GM18909 (cell line): ENCODE data around the gene XXYLT1.

ENCODE experiments used
- ATAC-seq: cut with Tn5 transposase; IDR thresholded peaks from one replicate; pipeline ENCODE4 v1.9.1; 2021; ENCODE audit warnings: mild to moderate bottlenecking; ENCODE audit not compliant: unreplicated experiment, poor library complexity

The XXYLT1 gene

DNA sequence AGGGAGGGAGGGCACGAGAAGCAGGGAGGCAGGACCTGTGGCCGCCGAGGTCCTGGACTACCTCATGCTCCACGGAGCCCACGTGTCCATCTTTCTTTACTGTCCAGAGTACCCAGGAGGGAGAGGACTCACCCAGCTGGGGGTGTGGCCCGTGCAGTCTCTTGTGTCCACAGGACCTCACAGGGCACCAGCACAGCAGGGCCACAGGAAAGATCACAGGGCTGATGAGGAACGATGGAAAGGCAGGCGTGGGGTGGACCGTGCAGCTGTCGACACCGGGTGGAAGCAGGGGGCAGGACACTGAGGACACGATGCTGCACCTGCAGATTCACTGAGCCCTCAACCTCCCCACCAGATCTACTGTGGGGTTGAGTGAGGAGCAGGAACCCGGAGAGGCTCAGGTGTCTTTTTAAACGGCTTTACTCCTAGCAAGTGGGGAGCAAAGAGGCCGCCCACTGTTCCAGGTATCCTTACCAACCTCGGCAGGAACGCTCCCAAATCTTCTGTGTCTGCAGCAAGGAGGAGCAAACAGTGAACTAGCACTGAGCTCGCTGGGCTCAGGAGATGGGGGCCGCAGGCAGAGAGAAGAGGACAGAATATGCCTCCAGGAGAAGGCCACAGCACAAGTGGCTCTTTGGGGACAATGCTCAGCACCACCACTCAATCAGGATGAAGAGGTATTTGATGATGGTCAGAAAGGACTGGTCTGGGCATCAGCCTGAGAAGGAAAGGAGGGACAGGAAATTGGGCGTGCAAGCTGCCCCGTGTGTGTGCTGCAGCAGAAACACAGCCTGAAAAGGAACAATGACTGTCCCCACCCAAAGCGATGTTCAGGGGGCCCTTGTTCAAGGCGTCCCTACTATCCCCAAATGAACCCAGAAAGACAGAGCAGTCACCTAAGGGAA lies 198.8 kb downstream of the XXYLT1 start:
- no peak for ATAC-seq

DNA sequence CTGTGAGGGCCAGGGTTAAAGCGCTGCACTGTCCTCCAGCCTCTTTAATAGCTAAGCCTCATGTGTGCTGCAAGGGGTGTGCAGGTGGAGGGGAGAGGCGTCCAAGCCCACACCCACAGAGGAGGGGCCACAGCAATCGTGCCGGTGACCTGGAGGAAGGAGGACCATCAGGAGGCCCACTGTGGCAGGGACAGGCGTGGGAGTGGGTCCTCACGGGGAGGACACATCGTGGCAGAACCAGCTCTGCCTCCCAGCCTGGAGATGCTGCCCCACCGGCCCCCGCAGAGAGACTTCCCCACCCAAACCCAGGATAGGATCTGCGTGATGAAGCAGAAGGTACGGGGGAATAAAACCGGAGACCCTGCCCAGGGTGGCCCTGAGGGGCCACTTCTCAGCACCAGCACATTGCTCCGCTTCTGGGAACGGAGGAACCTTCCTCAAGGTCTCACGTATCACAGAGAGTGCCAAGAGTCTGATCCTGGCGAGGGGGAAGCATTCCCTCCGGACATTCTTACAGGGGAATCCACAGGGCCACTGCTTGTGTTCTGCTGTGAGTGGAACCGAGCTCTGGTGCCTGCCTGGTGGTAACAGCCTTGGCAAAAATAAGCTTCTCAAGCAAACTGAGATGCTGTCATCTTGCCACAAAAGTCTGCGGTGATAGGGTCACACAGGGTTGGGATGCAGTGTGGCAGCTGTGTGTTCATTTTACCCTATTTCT lies 199.8 kb downstream of the XXYLT1 start:
- no peak for ATAC-seq

- no peak for ATAC-seq
Measured at GRCh38 chr3:195070336-195070735, 200.6 kb downstream of the XXYLT1 start.

DNA sequence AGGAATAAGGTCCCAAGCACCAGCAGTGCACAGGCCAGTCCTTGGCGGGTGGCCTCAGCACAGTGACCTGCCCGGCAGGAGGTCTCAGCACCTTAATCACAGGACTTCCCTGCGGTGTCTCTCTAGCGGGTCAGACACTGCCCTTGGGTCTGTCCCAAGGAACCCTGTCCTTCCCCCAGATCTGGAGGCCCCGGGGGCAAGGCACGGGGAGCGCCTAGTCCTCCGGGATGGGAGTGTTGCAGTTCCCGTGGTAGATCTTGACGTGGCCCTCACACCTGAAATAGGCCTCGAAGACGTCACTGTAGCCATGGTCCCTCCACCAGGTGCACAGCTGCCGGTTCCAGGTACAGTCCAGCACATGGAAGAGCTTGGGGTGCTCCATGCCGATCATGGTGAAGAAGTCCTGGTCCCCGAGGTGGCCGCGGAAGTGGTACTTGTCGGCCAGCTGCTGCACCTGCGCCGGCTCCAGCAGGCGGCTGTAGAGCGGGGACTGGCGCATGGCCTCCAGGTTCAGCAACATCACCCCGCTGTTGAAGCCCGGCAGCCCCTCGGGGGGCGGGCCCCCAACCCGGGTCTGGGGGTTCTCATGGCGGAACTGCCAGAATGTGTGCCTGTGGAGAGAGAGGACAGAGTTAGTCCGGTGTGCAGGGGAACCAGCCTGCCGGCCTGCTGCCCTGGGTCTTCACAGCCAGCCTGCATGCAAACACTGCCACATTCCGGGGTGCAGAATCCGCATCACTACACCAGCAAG lies 201.3 kb downstream of the XXYLT1 start:
- ATAC-seq = no peak

DNA sequence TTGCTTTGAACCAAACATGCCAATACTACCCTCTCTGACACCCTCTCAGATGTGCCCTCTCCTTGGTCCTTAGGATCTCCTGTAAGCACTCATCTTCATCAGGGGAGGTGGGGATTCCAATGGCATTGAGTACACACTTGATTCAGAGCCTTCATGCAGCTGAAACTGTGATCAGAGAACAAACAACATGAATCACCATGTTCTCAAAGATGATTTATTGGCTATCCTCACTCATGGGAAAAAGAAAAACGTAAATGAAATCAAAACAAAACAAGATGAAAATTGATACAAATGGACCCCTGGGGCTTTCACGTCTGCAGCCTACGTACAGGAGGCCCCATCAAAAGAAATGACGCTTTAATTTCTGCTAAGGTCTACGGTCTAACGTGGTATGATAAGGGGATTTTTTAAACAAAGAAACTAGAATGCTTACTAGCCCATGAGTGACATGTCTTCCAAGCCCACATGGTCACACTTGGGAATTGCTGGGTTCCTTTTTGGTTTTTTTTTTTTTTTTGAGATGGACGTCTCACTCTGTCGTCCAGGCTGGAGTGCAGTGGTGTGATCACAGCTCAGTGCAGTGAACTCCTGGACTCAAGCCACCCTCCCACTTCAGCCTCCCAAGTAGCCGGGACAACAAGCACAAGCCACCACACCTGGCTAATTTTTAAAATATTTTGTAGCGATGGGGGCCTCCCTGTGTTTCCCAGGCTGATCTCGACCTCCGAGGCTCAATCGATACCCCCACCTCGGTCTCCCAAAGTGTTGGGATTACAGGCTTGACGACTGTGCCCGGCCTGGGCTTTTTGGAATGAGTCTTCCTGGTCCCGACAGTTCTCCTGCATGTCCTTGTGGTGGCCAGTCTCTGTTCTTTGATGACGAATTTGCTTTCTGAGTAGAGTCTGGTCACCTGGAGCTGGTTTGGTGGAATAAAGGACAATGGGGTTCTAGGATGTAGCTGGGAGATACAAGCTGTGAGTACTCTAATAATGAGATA lies 202.6 kb downstream of the XXYLT1 start:
- no peak for ATAC-seq

- ATAC-seq = no peak
Measured at GRCh38 chr3:195066441-195066841, 204.5 kb downstream of the XXYLT1 start.

- no peak for ATAC-seq
Measured at GRCh38 chr3:195065864-195066185, 205.1 kb downstream of the XXYLT1 start.

- ATAC-seq = no peak
Measured at GRCh38 chr3:195065142-195065863, 205.7 kb downstream of the XXYLT1 start.

- ATAC-seq = no peak
Measured at GRCh38 chr3:195064300-195064931, 206.5 kb downstream of the XXYLT1 start.

GRCh38 chr3:195063581-195064193 lies 207.3 kb downstream of the XXYLT1 start:
- no peak for ATAC-seq

DNA sequence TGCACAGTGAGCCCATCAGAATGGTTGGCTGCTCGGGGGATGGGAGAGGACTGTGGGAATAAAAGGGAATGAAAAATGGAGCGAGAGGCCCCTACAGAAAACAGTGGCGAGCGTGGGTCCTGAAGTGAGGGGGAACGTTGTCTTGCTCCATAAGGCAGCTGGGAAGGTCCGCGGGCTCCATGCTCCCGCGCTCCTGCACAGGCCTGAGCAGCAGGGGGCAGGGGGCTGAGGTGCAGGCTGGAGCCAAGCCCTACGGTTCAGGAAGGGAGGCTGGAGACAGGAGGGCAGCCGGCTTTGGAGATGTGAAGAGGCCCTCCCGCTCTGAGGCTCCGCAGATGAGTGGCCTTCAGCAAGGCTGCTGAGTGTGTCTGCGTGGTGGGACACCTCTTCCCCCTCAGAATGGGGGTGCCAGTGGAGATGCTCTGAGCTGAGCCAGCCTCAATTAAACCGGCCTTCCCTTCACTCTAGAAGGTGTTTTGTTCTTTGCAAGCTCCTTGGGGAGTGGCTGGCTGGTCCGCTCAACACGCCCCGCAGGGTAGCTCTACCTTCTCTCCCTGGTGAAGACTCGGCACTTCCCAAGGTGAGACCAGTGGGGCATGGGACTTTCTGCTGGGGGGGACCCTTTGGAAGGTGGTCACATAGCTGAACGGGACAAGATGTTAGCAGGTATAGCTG lies 208.0 kb downstream of the XXYLT1 start:
- ATAC-seq = no peak

GRCh38 chr3:195061756-195062655 lies 209.0 kb downstream of the XXYLT1 start:
- ATAC-seq = no peak

DNA sequence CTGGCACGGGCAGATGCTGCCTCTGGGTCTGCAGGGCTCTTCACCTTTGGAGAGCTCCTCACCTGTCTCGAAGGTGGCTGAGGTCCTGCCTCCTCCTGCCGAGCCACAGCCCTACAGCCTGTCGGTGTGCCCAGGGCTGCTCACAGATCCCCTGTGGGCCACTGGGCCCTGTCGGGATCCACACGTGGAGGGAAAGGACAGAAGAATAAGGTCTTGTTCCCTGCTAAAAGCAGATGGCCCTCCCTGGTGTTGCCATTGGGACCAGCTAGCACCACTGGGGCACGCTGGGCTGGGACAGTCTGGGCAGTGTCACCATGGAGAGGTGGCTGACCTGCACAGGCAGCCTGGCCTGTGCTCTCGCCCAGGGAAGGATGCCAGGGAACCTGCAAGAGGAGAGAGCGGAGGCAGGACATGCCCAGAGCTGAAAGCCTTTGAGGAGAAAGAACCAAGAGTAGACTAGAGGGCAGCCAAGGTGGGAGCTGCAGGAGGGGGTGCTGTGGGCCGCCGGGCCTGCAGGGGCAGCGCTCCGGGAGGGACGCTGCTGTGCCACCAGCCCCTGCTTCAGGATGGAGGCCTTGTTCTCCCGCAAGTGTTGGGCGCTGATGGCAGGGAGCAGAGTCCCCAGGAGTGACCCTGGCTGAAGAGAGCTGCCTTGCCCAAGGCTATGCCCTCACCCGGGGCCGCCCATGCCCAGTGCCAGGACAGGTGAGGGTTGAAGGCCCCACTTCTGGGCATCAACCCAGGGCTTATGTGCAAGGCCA lies 210.2 kb downstream of the XXYLT1 start:
- no peak for ATAC-seq

- no peak for ATAC-seq
Measured at GRCh38 chr3:195060217-195060481, 210.8 kb downstream of the XXYLT1 start.

DNA sequence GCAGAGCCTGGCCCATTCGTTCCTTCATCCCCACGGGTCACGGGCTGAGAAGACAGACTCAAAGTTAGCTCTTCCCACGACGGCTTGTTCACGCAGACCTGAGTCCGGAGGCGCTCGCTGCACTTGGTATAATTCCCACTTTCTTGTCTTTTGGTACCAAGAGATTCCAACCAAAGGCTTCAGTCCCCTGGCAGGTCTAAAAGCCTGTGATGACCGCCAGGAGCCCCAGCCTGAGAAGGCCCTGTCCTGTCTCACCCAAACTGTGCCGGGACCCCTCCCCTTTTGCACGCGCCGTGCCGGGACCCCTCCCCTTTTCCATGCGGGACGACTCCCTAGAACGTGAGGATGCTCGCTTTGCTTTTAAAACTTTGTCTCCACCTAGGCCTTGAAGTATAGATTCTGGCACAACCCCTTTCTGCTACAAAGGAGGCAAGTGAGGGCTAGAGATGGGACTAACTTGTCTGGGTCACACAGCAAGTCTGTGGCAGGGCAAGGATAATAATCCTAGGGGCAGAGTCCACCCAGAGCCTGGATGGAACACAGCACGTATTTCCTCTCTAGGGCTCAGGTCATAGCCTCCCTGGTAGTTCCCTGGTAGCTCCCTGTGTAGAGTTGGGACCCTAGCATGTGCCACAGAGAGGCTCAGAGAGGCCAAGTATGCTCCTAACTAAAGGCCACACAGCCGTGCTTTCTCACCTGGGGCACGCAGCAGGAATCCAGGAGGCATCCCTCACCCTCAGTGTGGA lies 211.3 kb downstream of the XXYLT1 start:
- ATAC-seq = no peak

GRCh38 chr3:195059006-195059350 lies 212.0 kb downstream of the XXYLT1 start:
- no peak for ATAC-seq
